Activated CD8-positive, alpha-beta memory T cell treated with anti-CD3 and anti-CD28 coated beads, Interleukin-2, amount 50 U/mL, for 4 hours (primary cell): ENCODE results near the gene DIPK1A.
A peak's percentile ranks its signal among the peaks of the same experiment; 100 is the strongest.

Source experiments
- DNase-seq: peaks from one replicate; pipeline ENCODE4 v3.0.0-alpha.2; 2020

The DIPK1A gene

GRCh38 chr1:92961131-92961895 lies at the start of gene DIPK1A:
TSS of gene DIPK1A (minus strand) at chr1:92961462. CDS start at chr1:92961429, 33 bp downstream.
- peak; percentile 75 for DNase-seq

GRCh38 chr1:93007941-93008577 lies 46.8 kb upstream of the DIPK1A start:
- no peak for DNase-seq

- no peak for DNase-seq
Observed at GRCh38 chr1:93005252-93005598, 44.0 kb upstream of the DIPK1A start.

GRCh38 chr1:93004566-93005251 lies 43.4 kb upstream of the DIPK1A start:
- DNase-seq, result no peak

- DNase-seq, result no peak
Observed at GRCh38 chr1:93003981-93004380, 42.7 kb upstream of the DIPK1A start.

GRCh38 chr1:93002781-93003180 lies 41.5 kb upstream of the DIPK1A start:
- no peak for DNase-seq

GRCh38 chr1:93001893-93002292 lies 40.6 kb upstream of the DIPK1A start:
- DNase-seq, result no peak

- no peak for DNase-seq
Observed at GRCh38 chr1:93000751-93001175, 39.5 kb upstream of the DIPK1A start.

- no peak for DNase-seq
Observed at GRCh38 chr1:93000291-93000690, 39.0 kb upstream of the DIPK1A start.

GRCh38 chr1:92998821-92999220 lies 37.6 kb upstream of the DIPK1A start:
- DNase-seq, result no peak

- DNase-seq, result no peak
Observed at GRCh38 chr1:92995441-92996430, 34.5 kb upstream of the DIPK1A start.

GRCh38 chr1:92994105-92994712 lies 32.9 kb upstream of the DIPK1A start:
- peak; percentile 67 for DNase-seq

GRCh38 chr1:92993581-92993980 lies 32.3 kb upstream of the DIPK1A start:
- no peak for DNase-seq

- DNase-seq, result no peak
Observed at GRCh38 chr1:92992877-92993276, 31.6 kb upstream of the DIPK1A start.

- DNase-seq, result no peak
Observed at GRCh38 chr1:92992054-92992453, 30.8 kb upstream of the DIPK1A start.

- DNase-seq, result no peak
Observed at GRCh38 chr1:92990828-92991227, 29.6 kb upstream of the DIPK1A start.

- DNase-seq, result no peak
Observed at GRCh38 chr1:92989936-92990583, 28.8 kb upstream of the DIPK1A start.

GRCh38 chr1:92989253-92989652 lies 28.0 kb upstream of the DIPK1A start:
- DNase-seq, result no peak

- no peak for DNase-seq
Observed at GRCh38 chr1:92987462-92987861, 26.2 kb upstream of the DIPK1A start.

- DNase-seq, result no peak
Observed at GRCh38 chr1:92985101-92985500, 23.8 kb upstream of the DIPK1A start.

- DNase-seq, result no peak
Observed at GRCh38 chr1:92980732-92981647, 19.7 kb upstream of the DIPK1A start.
